HepG2 (cell line): ENCODE data around the gene AP3D1. TPM values are rescaled to one million over a fixed set of nuclear protein-coding genes. Genes with fewer than 3 reads are reported as not detected.
A peak's percentile ranks its signal among the peaks of the same experiment; 100 is the strongest.

Experiments used
- ATAC-seq: fragments of 200-7000 bp; cut with Tn5 transposase; 3 replicates; pipeline ENCODE4 v1.9.1; 2020; ENCODE audit warnings: mild to moderate bottlenecking, moderate library complexity
- BruUV-seq: library from RNA; stranded (reverse); fragments of 400-500 nt; replicated peaks from 2 replicates; lab custom pipeline; 2021; lab: Mats Ljungman, UMichigan
- CTCF ChIA-PET: fragments of 300-600 bp; formaldehyde crosslinking; extraction: SDS; loops from one replicate; lab custom pipeline; 2021; ENCODE audit warnings: low total read pairs, inconsistent platforms, low intra/inter-chr PET ratio; lab: Yijun Ruan, JAX
- POLR2A ChIA-PET: fragments of 350-600 bp; sonication (Branson Sonifier 250); formaldehyde crosslinking; loops from one replicate; lab custom pipeline; 2020; ENCODE audit warnings: antibody characterized with exemption, inconsistent platforms; lab: Yijun Ruan, JAX
- DNase-seq: peaks from one replicate; pipeline ENCODE4 v3.0.0-alpha.2; 2015; ENCODE audit warnings: low spot score
- FAIRE-seq: peaks from 3 replicates; lab custom pipeline; 2011; peaks lifted over from hg19 to GRCh38; lab: Jason Lieb, UNC
- H2AFZ ChIP-seq: one replicate; pipeline ENCODE4 v1.6.1; 2011; ENCODE audit warnings: low read length, inconsistent platforms
- H3K27ac ChIP-seq: fragments of 300-600 bp; 3 replicates; pipeline ENCODE4 v1.8.0; 2011; ENCODE audit warnings: mixed run types, mild to moderate bottlenecking, mixed read lengths, low read length, inconsistent platforms; ENCODE audit not compliant: insufficient read depth; ENCODE audit errors: extremely low read length
- H3K27me3 ChIP-seq, 2 experiments: fragments of 200-600 bp in 1 of 2; 2 replicates in 1 of 2; 3 replicates in 1 of 2; pipeline versions ENCODE4 v1.6.0 to v1.8.0; 2011; ENCODE audit warnings: low read length in 2 of 2, mild to moderate bottlenecking in 2 of 2, moderate library complexity in 2 of 2, inconsistent platforms in 1 of 2; ENCODE audit not compliant: insufficient read depth in 2 of 2, control insufficient read depth in 1 of 2
- H3K36me3 ChIP-seq, 2 experiments: fragments of 200-600 bp in 1 of 2; replicated peaks in 1 of 2; 2 replicates in 1 of 2; 3 replicates in 1 of 2; pipeline versions ENCODE4 v1.5.1 to v1.8.0; 2011; ENCODE audit warnings: low read length in 2 of 2, inconsistent platforms in 1 of 2; ENCODE audit not compliant: insufficient read depth in 2 of 2, control insufficient read depth in 1 of 2
- H3K4me1 ChIP-seq: 2 replicates; pipeline ENCODE4 v1.5.1; 2012; ENCODE audit warnings: low read length, inconsistent platforms; ENCODE audit not compliant: insufficient read depth
- H3K4me2 ChIP-seq: 2 replicates; pipeline ENCODE4 v1.6.0; 2011; ENCODE audit warnings: low read depth, low read length, inconsistent platforms
- H3K4me3 ChIP-seq, 3 experiments: fragments of 200-600 bp in 1 of 3; sonication (generic), shearing (Covaris generic) in 1 of 3; replicated peaks in 1 of 3; 2 replicates each; pipeline ENCODE4 v1.5.1; 2011 to 2016; ENCODE audit warnings: low read length in 3 of 3, inconsistent platforms in 2 of 3, low read depth in 2 of 3, mild to moderate bottlenecking in 2 of 3, control low read depth in 1 of 3, mixed read lengths in 1 of 3; ENCODE audit not compliant: insufficient read depth in 1 of 3
- H3K79me2 ChIP-seq: one replicate; pipeline ENCODE4 v1.6.1; 2011; ENCODE audit warnings: low read length, inconsistent platforms; ENCODE audit not compliant: insufficient read depth
- H3K9ac ChIP-seq: 2 replicates; pipeline ENCODE4 v1.6.0; 2011; ENCODE audit warnings: mild to moderate bottlenecking, low read depth, low read length, inconsistent platforms; ENCODE audit not compliant: insufficient read depth
- H3K9me3 ChIP-seq: 2 replicates; pipeline ENCODE4 v1.5.1; 2012; ENCODE audit warnings: mild to moderate bottlenecking, low read length
- H4K20me1 ChIP-seq: 2 replicates; pipeline ENCODE4 v1.6.0; 2011; ENCODE audit warnings: inconsistent platforms, mild to moderate bottlenecking, low read length, moderate library complexity; ENCODE audit not compliant: insufficient read depth
- AGO2 ChIP-seq: fragments of 200-400 bp; formaldehyde crosslinking; optimal IDR thresholded peaks from 2 replicates; pipeline ENCODE3; 2017; ENCODE audit warnings: mild to moderate bottlenecking, low read depth, low read length, moderate library complexity
- CBFB ChIP-seq: sonication (generic); formaldehyde crosslinking; IDR thresholded peaks from 2 replicates; pipeline ENCODE4 v1.4.0; 2020; ENCODE audit warnings: missing genetic modification reagents
- GABPA ChIP-seq, 2 experiments: IDR thresholded peaks; 2 replicates each; pipeline ENCODE4 v1.6.1; 2011 to 2016; ENCODE audit warnings: low read depth in 2 of 2, low read length in 1 of 2, missing biosample characterization in 1 of 2, missing genetic modification characterization in 1 of 2
- JARID2 ChIP-seq: sonication (generic); formaldehyde crosslinking; IDR thresholded peaks from 2 replicates; pipeline ENCODE4 v1.8.1; 2023; ENCODE audit warnings: missing genetic modification reagents, inconsistent platforms; ENCODE audit not compliant: insufficient replicate concordance
- KLF6 ChIP-seq: IDR thresholded peaks from 2 replicates; pipeline ENCODE4 v1.8.0; 2016; ENCODE audit warnings: missing biosample characterization, missing genetic modification reagents
- MEIS1 ChIP-seq: sonication (generic); formaldehyde crosslinking; IDR thresholded peaks from 2 replicates; pipeline ENCODE4 v1.9.0; 2021; ENCODE audit warnings: mild to moderate bottlenecking, missing genetic modification reagents, moderate library complexity, borderline replicate concordance
- NKX3-1 ChIP-seq: sonication (generic); formaldehyde crosslinking; IDR thresholded peaks from 2 replicates; pipeline ENCODE4 v1.5.0; 2020; ENCODE audit warnings: missing genetic modification reagents
- PRDM4 ChIP-seq: sonication (generic); formaldehyde crosslinking; IDR thresholded peaks from 2 replicates; pipeline ENCODE4 v1.9.0; 2021; ENCODE audit warnings: missing genetic modification reagents, borderline replicate concordance
- RFXANK ChIP-seq: IDR thresholded peaks from 2 replicates; pipeline ENCODE4 v1.6.1; 2016
- SMC3 ChIP-seq: IDR thresholded peaks from 2 replicates; pipeline ENCODE4 v1.6.1; 2011; ENCODE audit warnings: low read length, improper control_type of control experiment
- ZBTB1 ChIP-seq: sonication (generic); formaldehyde crosslinking; IDR thresholded peaks from 2 replicates; pipeline ENCODE4 v1.4.0; 2020; ENCODE audit warnings: missing genetic modification reagents, borderline replicate concordance
- ZNF180 ChIP-seq: sonication (generic); formaldehyde crosslinking; IDR thresholded peaks from 2 replicates; pipeline ENCODE4 v1.4.0; 2020; ENCODE audit warnings: low read depth, missing genetic modification reagents, borderline replicate concordance
- WGBS: methylation state at CpG from one replicate; pipeline ENCODE4 v1.1.6; 2017; ENCODE audit warnings: low lambda C conversion rate; 5-methylcytosine and 5-hydroxymethylcytosine counted together
- in situ Hi-C: cut with HindIII; loops from 2 replicates; pipeline ENCODE4 v1.10.0; 2017; ENCODE audit warnings: low pct_unique_long_range_greater_than_20kb; ENCODE audit not compliant: extremely low pct_ligation_motif_present
- intact Hi-C: fragments of 100-400 bp; cut with micrococcal nuclease; formaldehyde crosslinking; loops from one replicate; pipeline ENCODE4 v1.10.0; 2022; ENCODE audit not compliant: unreplicated experiment
- polyA plus RNA-seq, 8 experiments: library from polyadenylated mRNA; depleted of rRNA in 3 of 8; stranded (reverse) in 7 of 8; unstranded in 1 of 8; fragments of >200 nt; fragmentation: Illumina TruSeq in 4 of 8; extraction: Trizol in 4 of 8; gene quantifications; 2 replicates each; pipeline versions ENCODE4 v1.2.1 to v1.2.3, GENCODE V29; 2011 to 2016; ENCODE audit warnings: low read depth in 4 of 8, missing spikeins in 1 of 8, mixed read lengths in 1 of 8; ENCODE audit not compliant: insufficient read depth in 1 of 8
- total RNA-seq, 5 experiments: library from RNA; depleted of rRNA; stranded (reverse); fragments of >200 nt; fragmentation: Illumina TruSeq; extraction: Trizol; gene quantifications; 2 replicates each; pipeline ENCODE4 v1.2.3, GENCODE V29; 2016; ENCODE audit warnings: low read depth in 1 of 5

The AP3D1 gene
- total and polyA plus RNA-seq, 2 of the 13 experiments (the other 11 are each of a cell fraction or from before 2014, with no cell fraction given) = 68.0 to 82.6 TPM

- Histone ChIP-seq H3K9me3 (no peaks in the 10 kb centered on the region), H3K27ac (no peak overlapping the region), H3K79me2 (peaks cover 44% of the 10 kb centered on the region), H3K4me2 (no peak overlapping the region), H3K36me3 (peaks cover 54 to 79% of the 10 kb centered on the region in 2 experiments; a peak in 4 of 5 replicates), H3K4me1 (no peaks in the 10 kb centered on the region), H4K20me1 (peaks cover 23% of the 10 kb centered on the region; the same call in 1 of the 2 replicates), H3K9ac (no peak overlapping the region), H3K27me3 (no peaks in the 10 kb centered on the region; a peak in 1 of 5 replicates), H3K4me3 (no peak overlapping the region)
- BruUV-seq = no TSS peak
- intact Hi-C loops = no loop called here
- no peak for DNase-seq
- in situ Hi-C loops = no loop called here
- TF ChIP-seq ZNF180 (CRISPR knock-in tag) (no peak), KLF6 (CRISPR knock-in tag) (no peak), GABPA (IDR thresholded peaks at IDR 0.05; ENCODE audit: low read depth, low read length) (0 out of 2 replicates have a peak, but pooled peaks have one; percentile 10), GABPA (CRISPR knock-in tag; IDR thresholded peaks at IDR 0.05; ENCODE audit: low read depth) (no peak), RFXANK (no peak), ZBTB1 (CRISPR knock-in tag) (no peak)
- TF ChIP-seq, all 625 proteins: peak for 1
- ATAC-seq = no peak
- H2AFZ ChIP-seq = no peak overlapping the region
- no peak for FAIRE-seq
- ChIA-PET CTCF (no interaction called here), POLR2A (no interaction called here)
- 100% methylated on average over 11 of the region's 13 CpGs for WGBS
Observed at GRCh38 chr19:2187159-2187558, 35.8 kb upstream of the AP3D1 start.

DNA sequence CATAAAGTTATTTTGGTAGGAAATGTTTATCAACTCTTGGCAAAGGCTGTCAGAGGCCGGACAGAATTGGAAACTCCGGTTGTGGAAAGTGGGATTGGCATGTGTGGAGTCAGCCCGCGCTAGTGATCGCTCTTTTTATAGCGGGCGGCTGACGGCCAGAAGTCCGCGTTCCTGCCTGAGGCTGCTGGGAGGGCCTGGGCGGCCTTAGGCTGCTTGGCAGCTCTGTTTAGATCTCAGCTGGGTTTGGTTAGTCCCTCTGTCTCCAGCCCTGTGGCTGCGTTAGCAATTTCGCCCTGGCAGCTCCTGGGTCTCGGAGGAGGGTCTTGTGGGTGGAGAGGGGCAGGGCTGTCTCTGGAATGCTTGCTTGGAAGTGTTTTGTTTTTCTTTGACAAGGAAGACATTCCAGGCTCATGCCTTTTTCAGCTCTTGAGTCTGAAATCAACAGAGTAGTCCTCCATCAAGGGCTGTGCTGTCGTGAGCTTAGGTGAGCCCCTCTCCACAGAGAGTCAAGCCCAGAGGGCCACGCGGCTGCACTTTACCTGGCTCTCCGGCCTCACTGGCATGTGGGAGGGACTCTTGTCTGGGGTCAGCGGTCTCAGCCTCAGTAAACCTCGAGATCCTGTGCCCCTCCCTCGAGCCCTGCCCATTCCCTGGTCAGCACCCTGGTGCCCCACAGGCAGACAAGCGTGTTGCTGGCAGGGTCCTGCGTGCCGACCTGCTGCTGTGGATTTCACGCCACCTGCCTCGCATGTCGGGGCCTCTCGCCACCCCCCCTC lies 34.9 kb upstream of the AP3D1 start:
- DNase-seq (no peak), FAIRE-seq (no peak), ATAC-seq (no peak)
- ChIA-PET CTCF (no interaction called here), POLR2A (no interaction called here)
- BruUV-seq = no TSS peak
- H3K27me3 ChIP-seq = no peaks in the 10 kb centered on the region; a peak in 1 of 5 replicates
- H3K27ac ChIP-seq = no peak overlapping the region
- H3K79me2 ChIP-seq = peaks cover 50% of the 10 kb centered on the region
- no peaks in the 10 kb centered on the region for H3K4me1 ChIP-seq
- intact Hi-C loops = no loop called here
- H3K4me2 ChIP-seq = no peak overlapping the region
- H4K20me1 ChIP-seq = peaks cover 23% of the 10 kb centered on the region; the same call in 1 of the 2 replicates
- H3K4me3 ChIP-seq = no peak overlapping the region
- 97% methylated on average over 20 of the region's 28 CpGs for WGBS
- peaks cover 51 to 72% of the 10 kb centered on the region in 2 experiments; a peak in 4 of 5 replicates for H3K36me3 ChIP-seq
- no peak overlapping the region for H3K9ac ChIP-seq
- in situ Hi-C loops = no loop called here
- no peaks in the 10 kb centered on the region for H3K9me3 ChIP-seq
- TF ChIP-seq PRDM4 (CRISPR knock-in tag) (no peak), MEIS1 (no peak), SMC3 (no peak), CBFB (no peak), JARID2 (no peak), AGO2 (peak; percentile 59), NKX3-1 (CRISPR knock-in tag) (no peak)
- no peak overlapping the region for H2AFZ ChIP-seq
